GM12875 (cell line): ENCODE data around the gene NPRL2.
A peak's percentile ranks its signal among the peaks of the same experiment; 100 is the strongest.

ENCODE experiments used
- H3K4me3 ChIP-seq: one replicate; pipeline ENCODE4 v1.5.1; 2011; ENCODE audit warnings: low read depth, low read length, control low read depth
- TF ChIP-seq, protein P1 (sequence below): IDR thresholded peaks from 2 replicates; pipeline ENCODE4 v1.5.1; 2011; ENCODE audit warnings: low read depth, mild to moderate bottlenecking, control low read depth, inconsistent platforms, low read length, moderate library complexity, borderline replicate concordance; ENCODE audit not compliant: insufficient read depth

NPRL2 gene

DNA sequence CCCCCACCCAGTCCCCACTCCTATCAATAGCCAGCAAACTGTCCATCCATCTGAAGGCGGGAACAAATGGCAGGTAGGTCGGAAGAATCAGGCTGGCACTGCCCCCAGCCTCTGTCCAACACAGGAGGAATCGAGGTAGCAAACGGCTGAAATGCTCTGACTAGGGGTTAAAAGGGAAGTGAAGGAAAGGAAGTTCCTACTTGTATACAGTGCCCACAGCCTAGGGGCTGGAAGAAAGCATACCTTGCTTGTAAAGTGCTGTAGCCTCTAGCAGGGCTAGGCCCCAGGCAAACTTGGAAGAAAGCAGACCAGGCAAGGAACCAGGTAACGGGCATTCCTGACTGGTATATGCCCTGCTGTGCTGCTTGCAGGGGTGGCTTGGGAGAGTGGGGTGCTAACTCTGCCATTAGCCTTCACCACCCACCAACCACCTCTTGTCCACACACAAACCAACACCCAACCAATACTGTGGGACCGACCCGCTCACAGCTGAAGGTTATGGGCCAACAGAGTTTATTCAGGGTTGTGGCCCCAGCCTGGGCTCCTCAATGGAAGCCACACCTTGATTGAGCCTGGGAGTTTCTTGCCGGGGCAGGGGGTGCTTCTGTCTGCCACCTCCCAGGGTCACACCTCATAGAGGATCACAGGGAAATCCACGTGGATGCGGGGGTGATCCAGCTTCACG is 24.9 kb downstream of the NPRL2 start:
- H3K4me3 ChIP-seq, result no peak overlapping the region
- TF ChIP-seq, protein P1, sequence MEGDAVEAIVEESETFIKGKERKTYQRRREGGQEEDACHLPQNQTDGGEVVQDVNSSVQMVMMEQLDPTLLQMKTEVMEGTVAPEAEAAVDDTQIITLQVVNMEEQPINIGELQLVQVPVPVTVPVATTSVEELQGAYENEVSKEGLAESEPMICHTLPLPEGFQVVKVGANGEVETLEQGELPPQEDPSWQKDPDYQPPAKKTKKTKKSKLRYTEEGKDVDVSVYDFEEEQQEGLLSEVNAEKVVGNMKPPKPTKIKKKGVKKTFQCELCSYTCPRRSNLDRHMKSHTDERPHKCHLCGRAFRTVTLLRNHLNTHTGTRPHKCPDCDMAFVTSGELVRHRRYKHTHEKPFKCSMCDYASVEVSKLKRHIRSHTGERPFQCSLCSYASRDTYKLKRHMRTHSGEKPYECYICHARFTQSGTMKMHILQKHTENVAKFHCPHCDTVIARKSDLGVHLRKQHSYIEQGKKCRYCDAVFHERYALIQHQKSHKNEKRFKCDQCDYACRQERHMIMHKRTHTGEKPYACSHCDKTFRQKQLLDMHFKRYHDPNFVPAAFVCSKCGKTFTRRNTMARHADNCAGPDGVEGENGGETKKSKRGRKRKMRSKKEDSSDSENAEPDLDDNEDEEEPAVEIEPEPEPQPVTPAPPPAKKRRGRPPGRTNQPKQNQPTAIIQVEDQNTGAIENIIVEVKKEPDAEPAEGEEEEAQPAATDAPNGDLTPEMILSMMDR, result no peak

DNA sequence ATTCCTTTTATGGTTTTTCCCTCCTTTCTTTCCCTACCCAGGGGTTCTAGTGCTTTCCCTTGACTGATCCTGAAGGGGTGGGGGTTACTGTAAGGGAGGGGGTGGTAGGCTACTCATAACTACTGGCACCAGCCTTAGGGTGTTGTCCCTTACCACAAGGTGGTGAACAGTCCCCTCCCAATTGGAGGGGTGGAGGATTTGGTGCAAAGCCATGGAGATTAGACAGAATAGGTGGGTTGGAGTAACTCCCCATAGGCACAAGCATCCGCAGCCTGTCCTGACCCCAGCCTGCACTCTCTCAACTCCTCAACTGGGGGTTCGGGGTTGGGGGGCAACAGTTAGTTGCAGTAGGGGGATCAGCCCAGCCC is 25.5 kb downstream of the NPRL2 start:
- TF ChIP-seq, protein P1, result no peak
- H3K4me3 ChIP-seq, result no peak overlapping the region

DNA sequence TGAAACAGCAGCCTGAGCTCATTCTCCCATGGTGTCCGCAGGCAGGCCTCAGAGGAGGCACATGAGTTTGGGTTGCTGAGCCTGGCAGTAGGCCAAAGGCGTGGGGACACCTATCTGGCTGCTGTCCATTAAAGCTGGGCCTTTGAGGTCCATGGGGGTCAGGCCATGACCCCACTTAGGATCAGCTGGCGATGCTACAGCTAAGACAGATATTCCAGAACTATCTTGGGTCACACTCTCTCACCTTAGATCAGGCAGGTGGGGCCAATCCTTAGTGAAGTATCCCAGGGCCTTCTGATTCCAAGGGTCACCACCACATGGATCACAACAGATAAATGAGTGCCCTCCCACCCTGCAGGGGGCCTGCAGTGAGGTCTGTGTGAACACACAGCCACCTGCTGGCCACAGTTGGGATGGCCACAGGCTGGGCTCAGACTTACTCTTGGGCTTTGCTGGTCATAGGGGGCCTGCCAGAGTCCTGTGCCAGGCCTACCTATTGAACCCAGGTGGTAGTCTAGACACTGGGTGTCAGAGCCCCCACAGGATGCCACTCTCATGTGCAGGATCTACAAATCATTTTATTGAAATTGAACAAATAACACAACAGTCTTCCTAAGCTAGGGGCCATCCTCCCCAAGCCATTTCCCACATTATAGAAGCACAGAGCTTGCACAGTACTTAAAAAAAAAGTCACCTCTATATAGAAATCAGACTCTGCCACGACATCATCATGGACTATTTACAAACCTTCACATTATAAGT is 26.0 kb downstream of the NPRL2 start:
- TF ChIP-seq, protein P1, result peak; percentile 85
- H3K4me3 ChIP-seq, result no peak overlapping the region

GRCh38 chr3:50323614-50324199 is 26.9 kb downstream of the NPRL2 start:
- TF ChIP-seq, protein P1, result no peak
- no peak overlapping the region for H3K4me3 ChIP-seq

- TF ChIP-seq, protein P1, result no peak
- H3K4me3 ChIP-seq, result no peak overlapping the region
Observed at GRCh38 chr3:50323092-50323600, 27.4 kb downstream of the NPRL2 start.

DNA sequence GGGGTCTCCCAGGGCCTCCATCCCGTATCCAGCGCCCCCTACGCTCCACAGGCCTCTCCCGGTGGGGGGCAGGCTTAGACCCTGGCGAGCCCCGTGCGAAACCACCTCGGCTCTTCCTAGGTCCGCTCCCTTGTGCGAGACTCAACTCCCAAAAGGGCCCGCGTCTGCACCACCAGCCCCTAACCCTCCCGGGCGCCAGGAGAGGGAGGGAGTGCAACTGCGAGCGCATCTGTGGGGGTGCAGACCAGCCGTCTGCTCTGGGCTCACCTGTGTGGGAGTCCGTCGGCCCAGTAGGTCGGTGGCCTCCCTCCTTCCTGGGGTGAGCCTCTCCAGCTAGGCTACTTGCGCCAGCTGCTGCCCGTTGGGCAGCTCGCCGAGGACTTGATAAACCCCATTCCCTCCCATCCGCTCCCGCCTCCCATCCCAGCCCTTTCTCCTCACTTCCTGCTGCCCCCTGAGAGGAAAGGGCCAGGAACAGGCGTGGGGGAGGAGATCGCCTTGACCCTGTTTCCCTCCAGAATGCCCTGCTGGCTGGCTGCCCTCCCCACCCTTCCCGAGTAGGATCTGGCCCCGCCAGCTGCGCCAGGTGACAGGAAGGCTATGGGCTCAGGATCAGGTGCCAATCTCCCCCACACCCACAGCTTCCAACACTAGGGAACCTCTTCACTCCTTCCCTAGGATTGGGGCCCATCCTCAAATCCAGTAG is 28.0 kb downstream of the NPRL2 start, which contains the start of gene HYAL2:
TSS of gene HYAL2 (minus strand) at position 360 of the 706 bp plus-strand sequence. CDS start 2,256 bp downstream, outside the sequence.
- TF ChIP-seq, protein P1, result no peak
- H3K4me3 ChIP-seq, result peak within 1 kb of the TSS; percentile 87
